Stimulated activated CD4-positive, alpha-beta T cell treated with anti-CD3 and anti-CD28 coated beads, Interleukin-2, amount 100 ng/mL, for 4 hours (primary cell): ENCODE data around the gene PCNX2.
"Not testable (repeated sequence)": the region's sequence is repeated elsewhere in the genome, so short reads cannot be mapped to it uniquely, and the experiment has no call there.

Experiments
- DNase-seq: peaks from one replicate; pipeline ENCODE4 v3.0.0-alpha.2; 2020; ENCODE audit warnings: low read depth

The PCNX2 gene

GRCh38 chr1:233227930-233228465 is 67.5 kb downstream of the PCNX2 start:
- DNase-seq, result no peak

GRCh38 chr1:233224311-233224710 is 71.2 kb downstream of the PCNX2 start:
- no peak for DNase-seq

GRCh38 chr1:233217832-233218231 is 77.7 kb downstream of the PCNX2 start:
- DNase-seq, result no peak

GRCh38 chr1:233216009-233216408 is 79.5 kb downstream of the PCNX2 start:
- DNase-seq, result no peak

- DNase-seq, result no peak
Observed at GRCh38 chr1:233215135-233215760, 80.3 kb downstream of the PCNX2 start.

DNA sequence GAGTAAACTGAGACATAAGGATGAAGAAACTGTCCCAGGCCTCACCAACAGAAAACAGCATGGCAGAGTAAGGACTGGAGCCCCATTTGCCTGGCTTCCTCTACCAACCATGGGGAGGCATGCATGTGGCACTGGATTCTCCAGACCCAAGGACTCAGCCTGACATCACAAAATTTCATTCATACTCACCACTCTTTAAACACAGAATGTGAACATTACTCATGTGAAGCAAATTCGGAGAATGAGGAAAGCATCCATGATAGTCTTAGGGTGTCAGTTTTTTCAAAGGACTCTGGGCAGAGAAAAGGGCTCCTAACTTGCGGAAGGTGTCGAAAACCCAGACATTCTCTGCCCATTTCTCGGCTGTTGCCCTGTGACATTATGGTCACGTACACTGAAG is 83.9 kb downstream of the PCNX2 start:
- no peak for DNase-seq

GRCh38 chr1:233211106-233211505 is 84.4 kb downstream of the PCNX2 start:
- no peak for DNase-seq

- no peak for DNase-seq
Observed at GRCh38 chr1:233209481-233209880, 86.0 kb downstream of the PCNX2 start.

DNA sequence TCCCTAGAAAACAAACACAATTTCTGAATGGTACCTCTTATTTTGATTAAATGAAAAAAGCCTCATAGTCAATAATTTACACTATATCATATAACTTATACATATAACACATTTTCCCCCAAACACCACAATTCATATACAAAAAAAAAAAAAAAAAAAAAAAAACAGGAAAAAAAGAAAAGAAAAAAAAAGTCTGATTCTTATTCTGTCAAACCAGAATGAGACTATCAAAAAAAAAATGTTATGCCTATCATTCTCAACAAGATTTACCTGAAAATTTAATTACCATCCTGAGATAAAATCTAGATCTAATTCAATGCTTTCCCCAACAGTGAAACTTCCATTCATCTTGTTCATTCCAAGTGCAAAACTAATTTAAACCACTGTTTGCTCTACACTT is 86.8 kb downstream of the PCNX2 start:
- no peak for DNase-seq

GRCh38 chr1:233197940-233198339 is 97.6 kb downstream of the PCNX2 start:
- DNase-seq, result no peak

DNA sequence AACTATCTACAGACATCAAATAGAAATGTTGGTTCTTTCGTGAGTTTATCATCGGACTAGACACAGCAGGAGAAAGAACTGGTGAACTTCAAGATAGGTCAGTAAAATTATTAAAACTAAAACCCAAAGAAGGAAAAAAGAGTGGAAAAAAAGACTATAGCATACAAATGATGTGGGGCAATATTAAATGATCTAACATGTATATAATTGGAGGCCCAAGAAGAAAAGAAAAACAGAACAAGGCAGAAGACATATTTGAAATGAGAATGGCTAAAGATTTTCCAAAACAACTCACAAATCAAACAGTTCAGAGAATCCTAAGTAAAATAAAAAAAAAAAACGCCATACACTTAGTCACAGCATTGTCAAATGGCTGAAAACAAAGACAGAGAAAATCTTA is 101.8 kb downstream of the PCNX2 start:
- DNase-seq, result no peak

GRCh38 chr1:233190987-233191386 is 104.5 kb downstream of the PCNX2 start:
- no peak for DNase-seq

DNA sequence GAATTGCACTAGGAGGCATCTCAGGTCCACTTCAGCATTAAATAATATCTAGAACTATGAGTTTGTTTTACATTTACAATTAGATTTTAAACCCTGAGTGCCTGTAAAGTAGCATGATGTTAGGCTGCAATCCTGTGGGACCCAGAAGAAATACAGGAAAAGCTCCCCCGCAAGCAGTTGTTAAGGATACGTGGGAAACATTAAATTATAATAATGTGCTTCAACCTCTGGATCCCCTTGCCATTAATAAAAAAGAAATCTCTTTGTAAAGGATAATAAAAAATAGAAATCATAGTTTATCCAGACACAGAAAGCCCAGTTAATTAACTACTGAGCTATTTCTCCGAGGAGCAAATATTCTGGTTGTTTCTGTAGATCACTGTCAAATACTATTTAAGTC is 106.0 kb downstream of the PCNX2 start:
- no peak for DNase-seq

- DNase-seq, result no peak
Observed at GRCh38 chr1:233188061-233188460, 107.5 kb downstream of the PCNX2 start.

DNA sequence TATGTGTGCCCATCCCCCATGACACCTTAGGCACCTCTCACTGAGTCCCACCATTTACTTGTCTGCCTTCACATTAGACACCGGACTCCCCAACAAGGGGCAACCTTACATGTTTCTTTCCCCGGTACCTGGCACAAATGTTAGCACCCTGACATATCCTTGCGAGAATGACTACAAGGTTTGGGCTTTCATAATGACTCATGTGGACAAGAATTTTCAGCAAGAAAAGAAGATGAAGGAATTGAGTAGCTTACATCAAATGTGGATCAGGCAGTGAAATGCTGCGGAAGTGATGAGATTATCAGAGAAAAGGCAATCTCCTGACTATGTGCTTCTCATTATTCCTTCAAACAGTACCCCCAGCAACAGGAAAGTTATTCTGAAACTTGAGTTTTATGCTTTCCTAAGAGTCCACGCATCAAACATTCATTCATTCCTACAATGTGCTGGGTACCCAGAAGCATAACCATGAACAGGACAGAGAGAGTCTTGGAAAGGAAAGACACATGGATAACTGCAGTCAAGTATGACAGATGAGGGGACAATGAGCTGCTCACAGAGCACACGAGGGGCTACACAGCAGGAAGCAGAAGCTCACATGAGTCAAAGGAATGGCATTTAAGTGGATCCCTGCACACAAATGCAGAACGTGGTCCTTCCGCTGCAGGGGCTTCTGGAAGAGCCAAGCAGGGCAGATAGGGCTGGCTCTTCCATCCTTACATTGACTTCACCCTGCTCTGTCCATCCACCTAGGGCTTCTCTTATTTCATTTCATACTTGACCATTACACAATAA is 112.1 kb downstream of the PCNX2 start:
- DNase-seq, result no peak

GRCh38 chr1:233182587-233182986 is 112.9 kb downstream of the PCNX2 start:
- no peak for DNase-seq

- DNase-seq, result no peak
Observed at GRCh38 chr1:233180641-233181364, 114.7 kb downstream of the PCNX2 start.

GRCh38 chr1:233179638-233180037 is 115.9 kb downstream of the PCNX2 start:
- not testable (repeated sequence) for DNase-seq

GRCh38 chr1:233172201-233172600 is 123.3 kb downstream of the PCNX2 start:
- DNase-seq, result no peak

GRCh38 chr1:233170741-233171140 is 124.8 kb downstream of the PCNX2 start:
- no peak for DNase-seq

DNA sequence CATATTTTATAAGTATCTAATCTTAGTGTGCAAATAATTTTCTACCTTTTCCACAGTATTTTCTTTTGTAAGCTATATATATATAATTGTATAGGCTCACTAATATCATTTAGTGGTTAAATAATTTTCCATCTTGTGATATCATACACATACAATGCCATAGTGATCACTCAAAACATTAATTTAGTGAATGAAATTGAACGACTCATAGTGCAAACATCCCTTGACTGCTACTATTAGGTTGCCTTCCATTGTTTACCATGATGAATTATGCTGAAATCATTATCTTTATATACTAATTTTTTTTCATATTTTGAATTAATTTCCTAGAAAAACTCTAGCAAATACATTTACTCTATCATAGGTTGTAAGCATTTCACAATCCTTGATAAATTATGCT is 127.1 kb downstream of the PCNX2 start:
- no peak for DNase-seq

DNA sequence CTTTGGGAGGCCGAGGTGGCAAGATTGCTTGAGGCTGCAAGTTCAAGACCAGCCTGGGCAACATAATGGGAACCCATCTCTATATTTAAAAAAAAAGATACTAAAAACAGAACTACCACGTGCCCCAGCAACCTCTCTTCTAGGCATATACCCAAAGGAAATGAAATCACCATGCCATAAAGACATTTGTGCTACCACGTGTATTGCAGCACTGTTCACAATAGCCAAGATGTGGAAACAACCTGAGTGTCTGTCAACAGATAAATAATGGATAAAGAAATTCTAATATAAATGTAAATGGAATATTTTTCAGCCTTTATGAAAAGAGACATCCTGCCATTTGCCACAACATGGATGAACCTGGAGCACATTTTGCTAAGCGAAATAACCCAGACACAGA is 128.6 kb downstream of the PCNX2 start:
- DNase-seq, result no peak

DNA sequence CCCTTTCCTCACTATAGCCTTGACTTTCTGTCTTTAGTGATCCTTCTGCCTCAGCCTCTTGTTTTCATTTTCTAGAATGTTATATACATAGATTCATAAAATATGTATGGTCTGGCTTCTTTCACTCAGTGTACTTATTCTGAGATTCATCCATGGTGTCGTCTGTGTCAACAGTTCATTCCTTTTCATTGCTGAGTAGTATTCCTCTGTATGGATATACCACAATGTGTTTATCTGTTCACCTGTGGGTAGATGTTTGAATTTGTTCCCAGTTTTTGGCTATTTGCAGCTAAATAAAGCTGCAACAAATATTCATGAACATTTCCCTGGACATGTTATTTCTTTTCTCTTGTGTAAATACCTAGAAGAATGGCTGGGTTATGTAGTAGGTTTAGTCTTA is 131.8 kb downstream of the PCNX2 start:
- DNase-seq, result no peak
